ENCODE data around the gene CPPED1. TPM values are rescaled to one million over a fixed set of nuclear protein-coding genes. Genes with fewer than 3 reads are reported as not detected.

CPPED1 gene
- total RNA-seq, 2 donors from 2014 or later: 14.8 to 38.4 TPM

- no peak overlapping the region for H3K27ac ChIP-seq
- DNase-seq (ENCODE audit: low spot score) (no peak), ATAC-seq (ENCODE audit: insufficient number of reproducible peaks, low FRiP score, low read depth) (no peak)
- H3K4me3 ChIP-seq: no peak overlapping the region
- H3K9me3 ChIP-seq: no peaks in the 10 kb centered on the region
- H3K36me3 ChIP-seq: no peaks in the 10 kb centered on the region
- H3K4me1 ChIP-seq (ENCODE audit: control insufficient read depth in 1 of 2, low read depth in 2 of 2): peaks cover 0 to 7% of the 10 kb centered on the region in 2 donors
- H3K27me3 ChIP-seq (replicated peaks; ENCODE audit: insufficient read depth): no peaks in the 10 kb centered on the region
- TF ChIP-seq, protein P1, sequence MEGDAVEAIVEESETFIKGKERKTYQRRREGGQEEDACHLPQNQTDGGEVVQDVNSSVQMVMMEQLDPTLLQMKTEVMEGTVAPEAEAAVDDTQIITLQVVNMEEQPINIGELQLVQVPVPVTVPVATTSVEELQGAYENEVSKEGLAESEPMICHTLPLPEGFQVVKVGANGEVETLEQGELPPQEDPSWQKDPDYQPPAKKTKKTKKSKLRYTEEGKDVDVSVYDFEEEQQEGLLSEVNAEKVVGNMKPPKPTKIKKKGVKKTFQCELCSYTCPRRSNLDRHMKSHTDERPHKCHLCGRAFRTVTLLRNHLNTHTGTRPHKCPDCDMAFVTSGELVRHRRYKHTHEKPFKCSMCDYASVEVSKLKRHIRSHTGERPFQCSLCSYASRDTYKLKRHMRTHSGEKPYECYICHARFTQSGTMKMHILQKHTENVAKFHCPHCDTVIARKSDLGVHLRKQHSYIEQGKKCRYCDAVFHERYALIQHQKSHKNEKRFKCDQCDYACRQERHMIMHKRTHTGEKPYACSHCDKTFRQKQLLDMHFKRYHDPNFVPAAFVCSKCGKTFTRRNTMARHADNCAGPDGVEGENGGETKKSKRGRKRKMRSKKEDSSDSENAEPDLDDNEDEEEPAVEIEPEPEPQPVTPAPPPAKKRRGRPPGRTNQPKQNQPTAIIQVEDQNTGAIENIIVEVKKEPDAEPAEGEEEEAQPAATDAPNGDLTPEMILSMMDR (IDR thresholded peaks at IDR 0.05): no peak
Measured at GRCh38 chr16:12791340-12791739, 12.3 kb downstream of the CPPED1 start.

DNA sequence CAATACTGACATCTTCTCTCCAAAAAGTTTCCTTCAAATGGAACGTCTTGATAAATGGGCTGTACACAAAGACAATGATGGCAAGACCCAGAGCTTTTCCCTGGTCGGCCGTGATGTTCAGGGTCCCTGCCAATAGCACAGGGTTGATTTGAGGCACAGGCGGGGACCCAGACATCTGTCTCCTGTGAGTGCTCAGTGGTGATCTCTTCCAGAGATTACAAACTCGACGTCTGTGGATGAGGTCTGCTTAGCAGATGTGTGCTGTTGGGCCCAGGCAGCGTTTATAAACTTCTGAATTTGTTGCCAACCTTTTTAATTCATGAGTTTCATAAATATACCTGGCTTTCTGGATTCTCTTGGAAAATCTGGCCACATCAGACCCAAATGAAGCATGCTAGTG lies 14.9 kb downstream of the CPPED1 start:
- Histone ChIP-seq H3K9me3 (peaks cover 8% of the 10 kb centered on the region), H3K27me3 (replicated peaks; ENCODE audit: insufficient read depth) (no peaks in the 10 kb centered on the region), H3K4me3 (no peak overlapping the region), H3K27ac (no peak overlapping the region), H3K36me3 (no peaks in the 10 kb centered on the region), H3K4me1 (ENCODE audit: control insufficient read depth in 1 of 2, low read depth in 2 of 2) (no peaks in the 10 kb centered on the region)
- TF ChIP-seq, protein P1 (IDR thresholded peaks at IDR 0.05): no peak
- ATAC-seq (ENCODE audit: insufficient number of reproducible peaks, low FRiP score, low read depth) (no peak), DNase-seq (ENCODE audit: low spot score) (no peak)

DNA sequence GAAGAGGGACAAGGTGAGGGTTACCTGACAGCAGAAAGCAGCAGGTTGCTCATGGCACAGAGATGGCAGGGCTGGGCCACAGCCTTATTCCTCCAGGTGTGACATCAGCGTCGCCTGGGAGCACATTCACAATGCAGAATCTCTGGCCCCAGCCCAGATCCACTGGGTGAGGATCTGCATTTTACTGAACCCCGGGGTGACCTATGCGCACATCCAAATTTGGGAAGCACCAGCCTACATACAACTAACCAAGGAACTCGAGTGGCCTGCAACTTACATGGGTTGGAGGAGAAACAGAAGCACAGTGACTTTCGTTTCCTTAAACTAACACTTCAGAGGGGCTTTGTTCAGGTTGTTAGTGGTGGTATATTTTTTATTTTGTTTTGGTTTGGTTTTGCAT lies 17.6 kb downstream of the CPPED1 start:
- Histone ChIP-seq H3K36me3 (no peaks in the 10 kb centered on the region), H3K27ac (no peak overlapping the region), H3K9me3 (peaks cover 8% of the 10 kb centered on the region), H3K27me3 (replicated peaks; ENCODE audit: insufficient read depth) (no peaks in the 10 kb centered on the region), H3K4me1 (ENCODE audit: control insufficient read depth in 1 of 2, low read depth in 2 of 2) (no peaks in the 10 kb centered on the region), H3K4me3 (no peak overlapping the region)
- no peak for DNase-seq (ENCODE audit: low spot score)
- ATAC-seq (ENCODE audit: insufficient number of reproducible peaks, low FRiP score, low read depth): no peak
- TF ChIP-seq, protein P1 (IDR thresholded peaks at IDR 0.05): no peak

GRCh38 chr16:12784076-12784475 lies 19.6 kb downstream of the CPPED1 start:
- Histone ChIP-seq H3K9me3 (peaks cover 8% of the 10 kb centered on the region), H3K4me3 (no peak overlapping the region), H3K36me3 (peaks cover 11% of the 10 kb centered on the region), H3K27me3 (replicated peaks; ENCODE audit: insufficient read depth) (no peaks in the 10 kb centered on the region), H3K27ac (no peak overlapping the region), H3K4me1 (ENCODE audit: control insufficient read depth in 1 of 2, low read depth in 2 of 2) (no peaks in the 10 kb centered on the region)
- ATAC-seq (ENCODE audit: insufficient number of reproducible peaks, low FRiP score, low read depth) (no peak), DNase-seq (ENCODE audit: low spot score) (no peak)
- TF ChIP-seq, protein P1 (IDR thresholded peaks at IDR 0.05): no peak

DNA sequence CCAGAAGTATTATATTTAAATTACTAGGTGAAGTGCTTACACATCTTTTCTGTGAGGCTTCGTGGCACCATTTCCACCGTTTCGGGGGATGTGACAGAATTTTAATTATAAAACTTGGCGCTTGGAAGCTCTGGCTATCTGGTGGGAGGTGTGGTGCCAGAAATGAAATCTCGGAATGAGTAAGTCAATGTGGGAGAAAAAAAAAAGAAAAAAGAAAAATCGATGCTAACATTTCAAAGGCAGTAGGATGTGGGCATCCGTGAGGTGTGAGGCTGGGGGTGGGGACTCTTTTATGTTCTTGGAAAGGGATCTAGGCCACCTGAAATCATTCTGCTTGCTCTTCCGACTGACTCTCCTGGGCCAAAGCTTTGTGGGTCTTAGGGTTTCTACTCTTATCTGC lies 21.9 kb downstream of the CPPED1 start:
- no peaks in the 10 kb centered on the region for H3K27me3 ChIP-seq (replicated peaks; ENCODE audit: insufficient read depth)
- ATAC-seq (ENCODE audit: insufficient number of reproducible peaks, low FRiP score, low read depth) (no peak), DNase-seq (ENCODE audit: low spot score) (no peak)
- peaks cover 11% of the 10 kb centered on the region for H3K36me3 ChIP-seq
- H3K4me1 ChIP-seq (ENCODE audit: control insufficient read depth in 1 of 2, low read depth in 2 of 2): no peaks in the 10 kb centered on the region
- H3K27ac ChIP-seq: no peak overlapping the region
- TF ChIP-seq, protein P1 (IDR thresholded peaks at IDR 0.05): no peak
- peaks cover 8% of the 10 kb centered on the region for H3K9me3 ChIP-seq
- no peak overlapping the region for H3K4me3 ChIP-seq
